GM19238 (cell line): Measurements from ENCODE around the gene MRPL3.
A peak's percentile ranks its signal among the peaks of the same experiment; 100 is the strongest.

ENCODE experiments used
- DNase-seq: peaks from one replicate; pipeline ENCODE4 v3.0.0; 2011; ENCODE audit warnings: low spot score; ENCODE audit not compliant: insufficient read length

The MRPL3 gene

DNA sequence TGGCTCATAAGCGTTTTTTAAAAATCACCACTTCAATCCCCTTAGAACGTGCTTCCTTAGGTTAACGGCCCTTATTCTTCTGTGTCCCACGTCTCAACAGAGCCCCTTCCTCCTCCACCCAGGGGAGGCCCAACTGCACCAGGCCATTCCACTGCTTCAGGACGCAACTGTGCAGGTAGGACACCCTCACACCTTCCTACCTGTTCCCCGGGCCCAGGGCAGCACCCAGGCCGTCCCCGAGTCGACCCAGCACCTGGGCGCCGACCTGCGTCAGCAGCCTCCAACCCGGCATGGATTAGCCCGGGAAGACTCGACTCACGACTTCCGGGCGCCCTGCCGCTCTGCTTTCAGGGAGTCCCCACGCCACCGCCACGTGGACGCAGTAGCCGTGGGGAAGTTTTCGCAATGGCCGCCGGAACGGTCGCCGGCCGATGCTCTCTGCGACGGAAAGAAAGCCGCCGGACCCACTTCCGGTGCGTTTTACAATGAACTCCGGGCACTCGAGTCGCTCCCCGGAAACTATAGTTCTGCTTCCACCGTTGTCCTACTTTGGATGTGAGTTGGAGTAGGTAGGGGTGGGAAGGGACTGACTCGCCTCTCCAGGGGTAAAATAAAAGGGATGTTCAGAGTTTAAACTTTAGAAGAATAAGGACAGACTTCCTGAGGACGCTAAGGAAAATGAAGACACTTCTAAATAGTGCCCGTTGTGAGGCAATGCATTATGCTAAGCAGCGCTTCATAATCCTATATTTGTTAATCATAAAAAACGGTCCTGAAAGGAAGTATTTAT is at the start of gene MRPL3:
Gene MRPL3 (minus strand): TSS at position 442 of the 790 bp plus-strand sequence. CDS start 150 bp downstream, at position 292.
- peak; percentile 60 for DNase-seq

DNA sequence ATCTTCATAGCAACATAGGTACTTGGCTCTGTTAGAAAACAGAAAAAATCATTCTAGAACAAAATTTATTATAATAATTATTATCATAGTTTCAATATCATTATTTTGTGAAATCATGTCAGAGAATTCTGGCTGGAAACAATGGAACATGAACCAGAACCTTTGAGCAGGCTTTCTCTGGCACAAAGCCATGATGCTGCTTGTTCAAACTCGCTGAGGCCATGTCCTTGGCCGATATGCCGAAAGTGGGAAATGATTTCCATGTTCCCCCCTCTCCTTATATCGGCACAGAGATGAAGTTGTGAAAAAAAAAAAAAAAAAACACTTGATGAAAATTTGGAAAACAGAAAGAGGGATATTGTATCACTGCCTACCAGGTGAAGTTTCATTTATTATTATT is 49.0 kb upstream of the MRPL3 start:
- DNase-seq: no peak

DNA sequence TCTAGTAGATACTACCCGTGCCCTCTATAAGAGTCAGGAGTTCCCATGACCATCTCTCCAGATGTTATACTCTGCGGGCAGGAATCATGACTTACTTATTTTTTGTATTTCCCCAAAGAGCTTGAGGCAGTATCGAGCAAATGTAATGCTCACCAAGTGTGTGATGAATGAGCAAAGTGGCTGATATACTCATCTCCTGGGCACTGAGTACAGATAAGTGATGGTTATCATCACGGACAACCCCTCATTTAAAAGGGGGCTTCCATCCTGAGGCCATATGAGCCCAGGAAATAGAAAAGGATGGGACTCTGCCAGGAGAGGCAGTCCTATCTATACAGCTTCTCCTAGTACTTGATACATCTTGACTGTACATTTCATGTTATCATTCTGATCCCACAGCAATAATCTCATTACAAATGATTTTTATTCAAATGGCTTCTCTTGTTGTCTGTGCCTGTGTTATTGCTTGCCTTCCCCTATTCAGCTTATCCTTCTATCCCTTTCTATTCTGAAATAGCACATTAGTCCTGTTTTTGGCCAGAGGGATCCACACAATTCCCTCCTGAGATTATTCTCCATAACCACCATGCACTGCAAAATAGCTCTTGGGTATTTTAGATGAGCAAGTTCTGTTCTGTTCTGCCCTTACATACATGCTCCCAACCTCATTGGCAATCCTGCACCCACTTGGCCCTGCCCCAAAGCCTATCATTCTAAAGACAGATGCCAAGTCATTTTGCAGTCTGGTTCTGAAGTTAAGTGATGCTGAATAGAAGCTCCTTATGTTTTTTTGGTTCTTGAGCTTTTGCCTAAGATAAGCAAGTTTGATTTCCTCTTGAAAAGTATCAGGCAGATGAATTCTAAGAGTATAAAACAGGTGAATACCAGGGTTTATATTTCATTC is 48.0 kb upstream of the MRPL3 start:
- no peak for DNase-seq

DNA sequence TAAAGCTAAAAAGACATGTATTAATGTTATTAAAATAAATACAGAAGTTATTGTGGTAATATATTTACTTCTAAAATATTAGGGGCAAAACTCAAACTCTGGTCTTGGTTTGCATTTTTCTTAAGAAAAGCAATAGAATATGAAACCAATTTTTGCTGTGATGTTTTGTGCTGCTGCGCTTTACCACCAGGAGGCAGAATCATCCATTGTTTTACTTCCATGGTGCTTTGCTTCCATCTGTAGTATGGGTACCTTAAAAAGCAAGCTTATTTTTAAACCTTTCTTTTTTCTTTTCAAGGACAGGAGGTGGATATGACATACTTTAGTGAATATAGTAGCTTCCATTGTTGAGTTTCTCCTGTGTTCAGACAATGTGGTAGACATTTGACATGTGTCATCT is 46.6 kb upstream of the MRPL3 start:
- no peak for DNase-seq

DNA sequence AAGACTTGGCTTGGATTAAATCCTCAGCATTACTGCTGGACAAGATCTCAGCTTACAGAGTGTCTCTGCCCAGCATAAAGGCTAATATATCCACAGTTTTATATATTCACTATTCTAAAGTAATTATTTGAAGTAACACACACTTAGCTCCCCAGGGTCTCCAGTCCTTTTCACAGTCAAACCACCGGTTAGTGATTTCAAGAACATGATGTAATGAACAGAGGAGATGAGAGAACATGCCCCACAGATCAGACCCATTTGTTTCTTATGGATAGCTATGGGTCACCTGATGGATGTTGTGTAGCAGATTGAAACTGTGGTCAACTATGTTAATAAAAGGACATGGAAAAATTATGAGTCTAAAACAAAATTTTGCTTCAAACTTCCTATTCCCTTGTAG is 44.8 kb upstream of the MRPL3 start:
- no peak for DNase-seq

DNA sequence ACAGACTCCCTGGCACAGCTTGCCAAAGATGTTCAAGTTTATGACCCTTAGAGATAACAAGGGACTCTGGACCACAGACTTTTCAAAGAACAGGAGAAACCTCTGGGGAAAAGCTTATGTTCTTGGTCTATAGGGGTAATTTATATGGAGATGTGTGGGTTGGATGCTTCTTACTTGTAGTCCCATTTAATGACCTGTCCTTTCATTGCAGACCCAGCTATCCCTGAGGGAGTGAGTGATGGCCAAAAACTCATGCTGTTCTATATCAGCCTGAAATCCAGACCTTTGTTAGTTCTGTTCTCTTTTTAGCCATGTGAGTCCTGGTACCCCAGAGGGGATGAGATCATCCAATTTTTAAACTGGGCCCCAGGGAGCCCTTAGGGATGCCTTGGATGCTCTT is 43.7 kb upstream of the MRPL3 start:
- no peak for DNase-seq

DNA sequence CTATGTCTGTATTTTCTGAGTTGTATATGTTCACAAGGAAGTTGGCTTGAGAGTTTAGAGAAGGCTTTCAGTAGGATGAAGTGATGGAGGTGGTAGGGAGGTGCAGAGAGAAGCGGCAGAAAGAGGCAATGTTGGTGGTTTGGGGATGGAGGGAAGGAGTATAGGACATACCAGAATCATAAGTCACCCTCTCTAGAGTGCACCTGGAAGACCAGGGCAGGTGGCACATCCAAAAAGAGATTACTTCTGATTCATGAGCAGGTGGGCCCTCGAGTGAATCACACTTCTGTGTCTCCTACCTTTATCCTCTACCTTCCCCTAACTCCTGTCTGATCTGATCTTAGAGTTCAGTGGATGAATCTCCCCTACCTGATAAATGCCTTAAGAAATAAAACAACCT is 41.8 kb upstream of the MRPL3 start:
- no peak for DNase-seq

DNA sequence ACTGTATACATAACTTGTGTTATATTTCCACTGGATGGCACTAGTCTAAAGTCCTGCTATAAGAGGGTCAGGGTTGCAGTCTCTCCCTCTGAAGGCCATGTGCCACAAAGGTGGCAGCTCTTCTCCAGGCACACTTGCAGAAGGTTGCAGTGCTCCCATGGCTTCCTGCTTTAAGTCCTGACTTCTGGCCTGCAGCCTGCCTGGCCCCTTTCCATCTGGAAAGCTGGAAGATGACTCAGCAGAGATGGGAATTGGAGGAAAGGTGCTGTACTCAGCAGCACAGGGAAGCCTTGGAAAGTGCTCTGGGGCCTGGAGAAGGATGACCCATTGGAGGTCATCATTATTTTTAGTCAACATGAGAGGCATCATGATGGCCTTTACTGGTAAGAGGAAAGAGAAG is 40.9 kb upstream of the MRPL3 start:
- DNase-seq: no peak

DNA sequence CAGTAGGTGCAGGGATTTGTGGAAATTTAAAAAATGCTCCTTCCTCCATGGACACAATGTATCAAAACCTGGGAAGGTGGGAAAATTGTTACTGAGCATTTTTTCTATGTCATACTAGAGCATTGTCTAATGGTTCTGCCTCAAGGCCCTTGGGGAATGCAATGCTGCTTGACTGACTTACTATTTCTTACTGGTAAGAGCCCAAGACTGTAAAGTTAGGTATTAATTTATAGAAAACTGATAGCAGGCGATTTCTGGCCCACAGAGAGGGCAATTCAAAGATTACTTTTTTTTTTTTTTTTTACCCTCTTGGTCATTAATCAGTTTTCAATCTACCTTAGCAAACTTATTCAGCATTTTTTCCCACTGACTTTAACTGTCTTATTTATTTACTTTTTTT is 38.5 kb upstream of the MRPL3 start:
- no peak for DNase-seq

DNA sequence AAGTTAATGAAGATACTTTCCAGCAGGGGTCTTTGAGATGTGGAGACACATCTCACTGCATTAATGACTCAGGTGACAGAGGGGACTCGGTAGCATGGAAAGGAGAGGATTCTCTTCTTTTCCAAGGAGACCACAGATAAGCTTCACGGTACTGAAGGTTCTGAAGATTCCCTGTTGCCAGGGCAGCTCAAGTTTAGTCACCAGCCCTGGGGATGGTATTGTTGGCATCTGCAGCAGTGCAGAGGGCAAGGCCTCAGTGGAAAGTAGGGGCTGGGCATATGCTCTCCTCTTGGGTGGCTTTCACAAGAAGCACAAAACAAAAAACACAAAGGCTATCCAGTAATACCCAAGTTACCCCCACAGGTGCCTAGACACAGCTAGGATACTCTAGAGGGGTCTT is 38.0 kb upstream of the MRPL3 start:
- DNase-seq: no peak

DNA sequence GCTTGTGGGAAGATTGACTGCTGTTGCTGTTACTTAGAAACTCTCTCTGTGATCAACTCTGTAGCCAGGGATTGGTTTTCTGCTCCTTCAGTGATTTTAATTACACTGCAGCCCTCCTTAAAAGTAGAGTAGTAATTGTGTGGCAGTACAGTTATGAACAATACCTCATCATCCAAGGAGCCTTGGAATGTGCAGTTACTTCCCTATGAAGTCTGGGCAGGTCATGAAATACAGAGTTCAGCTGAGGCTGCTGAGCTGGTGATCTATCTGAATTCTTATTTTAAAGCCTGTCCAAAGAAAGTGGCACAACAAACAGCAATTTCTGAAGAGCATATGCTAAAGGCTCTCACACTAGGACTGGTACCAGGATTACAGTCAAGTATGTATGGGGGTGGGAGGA is 37.4 kb upstream of the MRPL3 start:
- no peak for DNase-seq

DNA sequence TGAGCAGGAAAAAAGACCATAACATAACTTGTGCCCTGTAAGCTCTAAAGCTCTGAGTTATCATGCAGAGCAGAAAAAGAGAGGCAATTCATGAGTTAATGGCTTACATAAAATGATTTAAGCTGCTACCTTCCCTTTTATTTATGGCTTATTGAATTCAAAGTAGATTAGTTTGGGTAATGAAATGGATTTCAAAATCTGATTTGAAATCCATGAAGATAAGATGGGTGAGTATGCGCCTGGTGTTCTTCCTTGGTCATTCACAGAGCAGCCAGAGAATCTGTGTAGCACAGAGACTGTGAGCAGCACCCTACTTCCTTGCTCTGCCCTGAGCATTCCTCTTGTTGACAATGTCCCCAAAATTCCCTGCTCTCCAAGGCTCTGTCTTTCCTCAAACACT is 36.2 kb upstream of the MRPL3 start:
- no peak for DNase-seq

DNA sequence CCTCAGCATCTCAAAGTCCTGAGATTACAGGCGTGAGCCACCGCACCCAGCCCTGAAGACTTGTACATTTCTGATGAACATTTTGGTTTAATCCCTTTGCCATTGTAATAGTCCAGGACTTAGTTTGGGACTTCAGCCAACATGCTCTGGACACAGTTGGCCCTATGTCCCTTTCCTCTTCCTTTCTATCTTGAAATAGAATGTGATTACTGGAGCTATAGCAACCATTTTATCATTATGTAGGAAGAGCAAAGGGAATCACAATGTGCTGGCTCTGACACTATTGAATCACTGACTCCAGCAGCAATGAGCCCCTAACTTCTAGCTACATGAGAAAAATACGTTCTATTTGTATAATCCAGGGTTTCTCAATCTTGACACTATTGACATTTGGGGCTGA is 34.8 kb upstream of the MRPL3 start:
- DNase-seq: no peak

DNA sequence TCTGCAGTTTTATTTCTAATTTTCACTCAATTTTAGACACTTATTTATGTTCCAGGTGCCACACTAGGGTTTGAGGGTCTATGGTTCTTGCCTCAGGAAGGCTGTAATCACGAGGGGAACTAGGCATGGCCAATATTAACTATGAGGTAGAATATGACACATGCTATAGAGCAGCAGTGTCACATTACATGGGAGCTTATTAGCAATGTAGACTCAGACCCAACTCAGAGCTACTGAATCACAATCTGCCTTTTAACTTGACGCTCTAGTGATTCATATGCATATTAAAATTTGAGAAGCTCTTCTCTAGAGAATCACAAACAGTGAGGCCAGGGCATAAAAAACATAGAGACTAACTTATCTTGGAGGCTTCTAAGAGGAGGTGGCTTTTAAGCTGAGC is 32.8 kb upstream of the MRPL3 start:
- no peak for DNase-seq

DNA sequence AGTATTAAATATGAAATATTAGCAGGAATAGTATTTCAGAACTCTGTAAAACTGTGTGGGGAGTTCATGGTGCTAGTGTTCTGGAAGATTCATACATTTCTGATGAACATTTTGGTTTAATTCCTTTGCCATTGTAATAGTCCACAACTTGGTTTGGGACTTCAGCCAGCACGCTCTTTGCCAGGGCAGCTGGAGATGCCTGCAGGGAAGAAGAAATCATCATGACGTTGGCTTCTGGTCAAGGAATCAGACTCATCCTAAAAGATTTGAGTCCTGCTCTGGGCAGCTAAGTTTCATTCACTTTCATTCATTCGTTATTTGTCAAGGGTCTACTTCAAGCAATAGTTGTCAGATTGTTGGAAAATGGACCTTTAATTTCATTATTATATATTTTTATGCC is 32.4 kb upstream of the MRPL3 start:
- no peak for DNase-seq

DNA sequence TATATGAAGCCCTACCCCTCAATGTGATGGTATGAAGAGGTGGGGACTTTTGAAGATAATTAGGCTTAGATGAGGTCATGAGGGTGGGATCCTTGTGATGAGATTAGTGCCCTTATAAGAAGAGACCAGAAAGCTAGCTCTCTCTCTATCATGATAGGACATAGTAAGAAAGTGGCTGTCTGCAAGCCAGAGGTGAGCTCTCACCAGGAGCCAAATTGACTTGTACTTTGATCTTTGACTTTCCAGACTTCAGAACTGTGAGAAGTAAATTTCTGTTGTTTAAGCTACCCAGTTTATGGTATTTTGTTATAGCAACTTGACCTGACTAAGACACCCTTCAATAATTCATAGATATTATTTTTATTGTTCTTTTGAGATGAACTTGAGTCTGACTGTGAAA is 29.9 kb upstream of the MRPL3 start:
- no peak for DNase-seq

DNA sequence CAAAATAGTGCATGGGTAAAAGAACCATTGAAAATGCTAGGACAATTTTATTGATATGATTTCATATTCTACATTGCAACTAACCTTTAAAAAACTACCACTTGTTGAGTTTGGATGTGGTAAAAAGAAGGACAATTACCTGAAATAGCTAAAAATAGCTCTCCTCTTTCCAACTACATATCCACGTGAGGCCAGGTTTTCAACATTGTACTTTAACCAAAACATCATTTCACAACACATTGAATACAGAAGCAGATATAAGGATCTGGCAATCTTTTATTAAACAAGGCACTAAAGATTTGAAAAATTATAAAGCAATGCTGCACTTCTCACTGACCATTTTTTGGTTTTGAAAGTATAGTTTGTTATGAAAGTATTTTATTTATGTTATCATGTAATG is 28.1 kb upstream of the MRPL3 start:
- DNase-seq: no peak

DNA sequence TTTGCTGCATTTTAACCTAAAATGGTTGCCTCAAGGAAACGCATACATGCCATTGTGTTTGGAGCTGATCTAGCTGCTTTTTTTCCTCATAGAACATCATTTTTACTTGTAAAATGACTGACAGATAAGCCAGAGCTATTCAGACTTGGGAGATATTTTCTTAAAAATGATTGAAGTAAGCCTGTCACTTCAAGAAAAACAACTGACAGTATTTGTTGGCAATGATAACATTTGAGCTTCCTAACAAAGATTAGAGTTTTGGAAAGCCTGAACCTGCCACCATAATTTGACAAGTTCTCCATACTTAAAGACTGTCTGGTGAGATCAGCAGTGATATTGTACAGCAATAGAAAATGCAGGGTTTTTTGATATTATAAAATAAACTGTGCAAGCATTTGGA is 27.6 kb upstream of the MRPL3 start:
- no peak for DNase-seq

DNA sequence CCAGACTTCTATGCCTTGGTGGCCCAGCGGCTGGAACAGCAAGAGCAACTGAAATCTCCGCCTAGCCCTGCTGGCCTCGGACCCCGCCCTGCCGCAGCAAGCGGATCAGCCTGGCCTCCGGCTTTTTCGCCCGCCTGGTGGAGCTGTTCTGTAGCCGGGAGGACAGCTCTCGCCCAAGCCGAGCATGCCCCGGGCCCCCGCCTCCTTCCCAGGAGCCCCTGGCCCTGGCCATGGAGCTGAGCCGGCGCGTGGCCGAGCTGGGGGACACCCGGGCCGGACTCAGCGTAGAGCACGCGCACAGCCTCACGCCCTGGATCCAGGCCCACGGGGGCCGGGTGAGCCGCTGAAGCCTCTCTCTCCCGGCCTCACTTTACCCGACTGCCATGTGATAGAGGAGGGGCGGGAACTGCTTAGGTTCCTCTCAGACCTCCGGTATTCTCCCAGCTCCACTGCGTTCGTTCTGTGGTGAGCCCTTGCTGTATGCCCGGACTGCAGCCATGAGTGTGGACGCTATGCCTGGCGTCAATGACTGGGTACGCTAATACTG is 24.1 kb upstream of the MRPL3 start:
- no peak for DNase-seq

DNA sequence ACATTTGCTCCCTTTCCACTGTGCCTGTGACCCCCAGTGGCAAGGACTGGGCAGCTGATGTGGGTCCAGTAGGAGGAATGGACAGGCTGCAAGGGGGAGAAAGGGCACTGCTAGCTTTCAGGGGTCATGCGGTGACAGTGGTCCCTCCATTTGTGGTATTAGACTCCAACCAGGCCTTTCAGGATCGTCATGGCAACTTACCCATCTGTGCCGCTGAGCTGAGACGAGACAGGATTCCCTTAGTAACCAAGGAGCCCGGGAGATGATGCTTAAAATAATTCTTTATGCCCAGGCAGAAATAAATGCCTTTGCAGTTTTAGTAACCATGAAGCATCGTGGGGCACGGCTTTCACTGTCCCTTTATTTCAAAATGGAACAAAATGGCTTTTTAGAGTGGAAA is 15.9 kb upstream of the MRPL3 start:
- no peak for DNase-seq

DNA sequence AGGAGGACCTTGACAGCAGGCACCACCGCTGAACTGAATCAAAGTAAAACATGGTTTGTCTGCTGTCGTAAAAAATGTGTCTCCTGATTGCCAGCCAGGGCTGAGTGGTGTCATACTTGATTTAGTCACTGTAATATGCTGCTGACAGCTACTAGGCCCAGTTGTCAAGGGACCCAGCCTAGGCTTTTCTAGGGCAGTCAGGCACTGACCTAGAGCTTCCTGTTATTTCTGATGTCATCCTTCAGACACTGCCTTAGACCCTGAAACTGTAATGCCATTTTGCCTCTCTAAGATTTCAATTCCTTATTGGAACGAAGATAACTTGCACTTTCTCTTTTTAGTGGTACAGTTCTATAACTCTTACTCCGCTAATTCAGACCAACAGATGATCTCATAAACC is 2.6 kb upstream of the MRPL3 start:
- DNase-seq: no peak

DNA sequence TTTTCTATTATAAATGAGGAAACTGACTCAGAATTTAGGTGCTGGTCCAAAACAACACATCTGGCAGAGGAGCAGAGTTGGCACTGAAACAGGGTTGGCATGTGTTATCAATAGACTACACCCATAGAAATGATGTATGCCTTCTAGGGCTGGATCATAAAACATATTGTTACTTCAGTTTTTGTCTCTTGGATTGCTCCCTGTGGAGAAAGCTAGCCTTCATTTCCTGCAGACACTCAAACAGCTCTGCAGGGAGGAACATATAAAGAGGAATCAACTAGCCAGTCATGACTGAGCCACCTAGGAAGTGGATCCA is 507 bp upstream of the MRPL3 start:
- no peak for DNase-seq

DNA sequence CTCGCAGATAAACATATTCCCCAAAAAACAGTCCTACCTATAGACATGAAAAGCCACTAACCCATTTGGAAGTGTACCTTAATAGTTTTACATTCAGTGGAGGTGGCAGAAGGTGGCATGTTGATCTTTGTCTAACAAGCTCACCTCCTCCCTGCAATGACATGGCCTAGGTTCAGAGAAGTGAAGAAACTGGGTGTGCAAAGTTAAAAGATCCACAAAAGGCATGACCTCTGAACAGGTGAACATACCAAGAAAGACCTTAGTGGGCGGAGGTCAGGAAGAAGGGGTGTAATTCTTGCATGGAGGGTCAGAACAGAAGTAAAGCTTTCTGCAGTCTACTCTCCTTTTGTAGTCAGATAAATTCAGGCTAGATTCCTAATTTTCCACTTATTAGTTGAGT is 822 bp downstream of the MRPL3 start:
- DNase-seq: peak; percentile 2
